NCI-H69 (cell line): ENCODE measurements around the gene FAM9B.

Source experiments
- DNase-seq: peaks from one replicate; lab custom pipeline; 2025; lab: John Stamatoyannopoulos, UW

Gene FAM9B

GRCh38 chrX:8980756-8981155 lies 53.2 kb downstream of the FAM9B start:
- no peak for DNase-seq
